ENCODE results near the gene ADAMTS1. TPM values are rescaled to one million over a fixed set of nuclear protein-coding genes. Genes with fewer than 3 reads are reported as not detected.
"Not testable (repeated sequence)": the region's sequence is repeated elsewhere in the genome, so short reads cannot be mapped to it uniquely, and the experiment has no call there.

ADAMTS1 gene
- total RNA-seq, 1 donor from 2014 or later = 122 TPM

DNA sequence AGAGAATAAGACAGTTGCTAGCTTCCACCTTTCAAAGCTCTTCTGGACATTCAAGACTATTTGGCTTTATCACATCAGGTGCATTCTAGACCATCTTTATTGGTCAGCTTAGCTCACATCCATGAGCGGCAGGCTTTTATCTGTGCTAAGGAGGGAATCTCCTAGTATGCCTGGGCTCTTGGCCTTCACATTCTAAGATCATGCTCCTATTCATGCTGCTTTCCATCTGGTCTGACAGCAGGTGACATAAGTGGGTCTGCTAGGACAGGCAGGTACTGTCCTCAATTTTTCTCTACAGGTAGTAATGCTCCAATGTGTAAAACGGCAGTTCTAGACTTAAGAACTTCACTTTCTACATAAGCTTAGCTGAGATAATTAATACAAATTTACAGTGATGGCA lies 39.2 kb upstream of the ADAMTS1 start:
- intact Hi-C loops (cut with DNase I) = no loop called here
- TF ChIP-seq, protein P1, sequence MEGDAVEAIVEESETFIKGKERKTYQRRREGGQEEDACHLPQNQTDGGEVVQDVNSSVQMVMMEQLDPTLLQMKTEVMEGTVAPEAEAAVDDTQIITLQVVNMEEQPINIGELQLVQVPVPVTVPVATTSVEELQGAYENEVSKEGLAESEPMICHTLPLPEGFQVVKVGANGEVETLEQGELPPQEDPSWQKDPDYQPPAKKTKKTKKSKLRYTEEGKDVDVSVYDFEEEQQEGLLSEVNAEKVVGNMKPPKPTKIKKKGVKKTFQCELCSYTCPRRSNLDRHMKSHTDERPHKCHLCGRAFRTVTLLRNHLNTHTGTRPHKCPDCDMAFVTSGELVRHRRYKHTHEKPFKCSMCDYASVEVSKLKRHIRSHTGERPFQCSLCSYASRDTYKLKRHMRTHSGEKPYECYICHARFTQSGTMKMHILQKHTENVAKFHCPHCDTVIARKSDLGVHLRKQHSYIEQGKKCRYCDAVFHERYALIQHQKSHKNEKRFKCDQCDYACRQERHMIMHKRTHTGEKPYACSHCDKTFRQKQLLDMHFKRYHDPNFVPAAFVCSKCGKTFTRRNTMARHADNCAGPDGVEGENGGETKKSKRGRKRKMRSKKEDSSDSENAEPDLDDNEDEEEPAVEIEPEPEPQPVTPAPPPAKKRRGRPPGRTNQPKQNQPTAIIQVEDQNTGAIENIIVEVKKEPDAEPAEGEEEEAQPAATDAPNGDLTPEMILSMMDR (IDR thresholded peaks at IDR 0.05) = no peak
- DNase-seq (no peak), ATAC-seq (no peak)
- Histone ChIP-seq H3K9me3 (no peaks in the 10 kb centered on the region), H3K4me1 (no peaks in the 10 kb centered on the region), H3K27ac (no peak overlapping the region), H3K4me3 (no peak overlapping the region), H3K36me3 (no peaks in the 10 kb centered on the region), H3K27me3 (no peaks in the 10 kb centered on the region)

DNA sequence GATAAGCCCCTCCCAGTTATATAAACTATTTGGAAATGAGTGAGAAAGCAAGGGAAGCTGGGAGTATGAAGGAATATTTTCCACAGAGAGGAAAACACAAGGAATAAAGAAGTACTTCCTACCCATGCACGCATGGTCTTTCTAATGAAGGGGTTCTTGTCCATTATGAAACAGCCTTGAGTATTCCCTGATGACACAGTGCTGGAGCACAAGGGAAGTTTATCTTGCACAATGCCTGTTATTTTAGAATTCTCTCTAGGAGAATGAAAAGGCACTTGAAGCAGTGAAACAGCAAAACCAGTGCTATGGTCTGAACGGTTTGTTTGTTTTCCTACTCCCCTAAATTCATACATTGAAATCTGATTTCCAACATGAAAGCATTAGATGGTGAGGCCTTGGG lies 38.6 kb upstream of the ADAMTS1 start:
- ATAC-seq = no peak
- no peak overlapping the region for H3K27ac ChIP-seq
- TF ChIP-seq, protein P1 (IDR thresholded peaks at IDR 0.05) = no peak
- intact Hi-C loops (cut with DNase I) = no loop called here
- no peak for DNase-seq
- no peaks in the 10 kb centered on the region for H3K9me3 ChIP-seq
- no peak overlapping the region for H3K4me3 ChIP-seq
- no peaks in the 10 kb centered on the region for H3K36me3 ChIP-seq
- H3K27me3 ChIP-seq = no peaks in the 10 kb centered on the region
- H3K4me1 ChIP-seq = no peaks in the 10 kb centered on the region

DNA sequence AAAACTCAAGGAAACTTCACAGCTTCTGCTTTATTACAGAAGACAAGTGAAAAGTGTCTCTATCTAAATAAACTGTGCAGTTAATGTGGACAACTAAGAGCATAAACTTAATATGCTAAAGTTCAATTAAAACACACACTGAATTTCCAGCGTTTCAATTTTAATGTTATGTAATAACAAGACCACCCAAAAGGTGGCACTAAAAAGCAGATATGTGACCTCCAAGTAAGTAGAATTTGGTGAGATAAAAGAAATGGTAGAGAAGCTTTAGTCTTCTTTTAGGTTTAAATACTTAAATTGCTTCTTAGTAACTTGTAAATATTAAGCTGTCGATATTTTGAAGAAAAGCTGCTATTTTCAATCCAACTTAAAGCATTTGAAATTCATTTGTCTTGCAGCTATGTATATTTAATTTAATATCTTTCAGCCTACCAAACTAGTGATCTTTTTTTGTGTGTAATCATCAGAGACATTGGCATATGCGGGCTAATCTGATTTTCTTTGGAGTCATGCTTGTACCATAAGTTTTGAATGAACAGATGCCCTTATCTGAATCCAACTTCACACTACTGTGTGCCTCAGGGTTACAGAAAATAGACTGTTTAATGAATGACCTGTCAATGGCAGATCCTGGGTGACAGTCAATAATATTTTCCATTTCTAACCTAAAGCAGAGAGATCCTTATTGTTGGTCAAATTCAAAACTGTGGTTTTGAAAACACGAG lies 36.5 kb upstream of the ADAMTS1 start:
- no peak for ATAC-seq

DNA sequence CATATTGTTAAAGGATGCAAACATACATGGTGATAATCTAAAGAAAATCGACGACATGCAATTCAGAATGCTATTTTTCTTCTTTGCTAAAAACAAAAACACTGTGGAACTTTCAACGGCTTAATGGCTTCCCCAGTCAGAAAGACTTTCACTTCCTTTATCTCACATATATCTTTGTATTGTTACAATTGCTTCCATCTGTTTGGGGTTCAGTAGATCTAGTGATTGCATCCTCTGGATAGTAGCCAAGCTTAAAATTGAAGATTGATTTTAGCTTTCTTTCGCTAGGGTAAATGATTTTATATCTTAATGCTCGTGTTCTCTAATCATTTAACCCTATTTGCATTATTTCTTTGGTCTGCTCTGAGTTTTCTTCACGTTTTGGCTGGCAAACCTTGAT lies 31.8 kb upstream of the ADAMTS1 start:
- no peaks in the 10 kb centered on the region for H3K9me3 ChIP-seq
- no peak overlapping the region for H3K4me3 ChIP-seq
- TF ChIP-seq, protein P1 (IDR thresholded peaks at IDR 0.05) = no peak
- DNase-seq = no peak
- no peaks in the 10 kb centered on the region for H3K4me1 ChIP-seq
- H3K27ac ChIP-seq = no peak overlapping the region
- no peak for ATAC-seq
- no peaks in the 10 kb centered on the region for H3K36me3 ChIP-seq
- H3K27me3 ChIP-seq = no peaks in the 10 kb centered on the region
- intact Hi-C loops (cut with DNase I) = no loop called here

More for the DNA sequence above, 36.5 kb upstream of the ADAMTS1 start:
- Histone ChIP-seq H3K4me1 (no peaks in the 10 kb centered on the region), H3K27ac (no peak overlapping the region), H3K9me3 (no peaks in the 10 kb centered on the region), H3K36me3 (no peaks in the 10 kb centered on the region), H3K27me3 (no peaks in the 10 kb centered on the region), H3K4me3 (no peak overlapping the region)
- intact Hi-C loops (cut with DNase I) = no loop called here
- DNase-seq = no peak
- TF ChIP-seq, protein P1 (IDR thresholded peaks at IDR 0.05) = peak; percentile 44

DNA sequence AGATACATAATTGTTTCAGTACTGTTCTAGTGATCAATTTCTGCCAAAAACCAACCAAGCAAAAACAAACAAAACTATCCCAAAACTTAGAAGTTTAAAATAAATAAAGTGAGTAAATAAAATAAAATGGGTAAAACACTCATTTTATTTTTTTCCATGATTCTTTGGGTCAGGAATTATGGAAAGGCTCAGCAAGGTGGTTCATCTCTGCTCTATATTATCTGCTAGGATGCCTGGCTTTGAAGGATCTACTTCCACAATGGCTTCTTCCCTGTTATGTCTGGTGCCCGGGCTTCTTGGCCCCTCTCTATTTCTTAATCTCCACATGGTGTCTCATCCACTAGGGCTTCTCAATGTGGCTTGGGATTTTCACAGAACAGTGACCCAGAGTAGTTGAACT lies 29.1 kb upstream of the ADAMTS1 start:
- Histone ChIP-seq H3K4me3 (no peak overlapping the region), H3K9me3 (no peaks in the 10 kb centered on the region), H3K4me1 (no peaks in the 10 kb centered on the region), H3K27ac (no peak overlapping the region), H3K36me3 (no peaks in the 10 kb centered on the region), H3K27me3 (no peaks in the 10 kb centered on the region)
- ATAC-seq (no peak), DNase-seq (no peak)
- intact Hi-C loops (cut with DNase I) = no loop called here
- TF ChIP-seq, protein P1 (IDR thresholded peaks at IDR 0.05) = no peak

DNA sequence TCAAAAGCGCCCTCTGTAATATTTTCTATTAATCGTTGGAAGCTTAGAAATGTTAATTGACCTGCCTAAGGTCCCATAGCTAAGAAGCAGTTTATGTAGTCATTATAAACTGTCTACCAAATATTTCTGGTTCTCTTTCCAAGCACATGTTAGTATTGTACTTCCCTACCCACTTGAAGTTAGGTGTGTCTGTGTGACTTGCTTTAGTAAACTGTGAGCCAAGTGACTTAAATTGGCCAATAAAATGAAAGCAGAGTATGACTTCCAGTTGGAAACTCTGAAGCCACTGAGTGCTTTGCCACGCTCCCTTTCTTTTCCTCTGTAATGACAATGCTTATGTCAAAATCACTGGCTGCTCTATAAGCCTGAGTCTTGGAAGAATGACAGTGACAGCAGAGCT lies 20.6 kb upstream of the ADAMTS1 start:
- Histone ChIP-seq H3K27ac (no peak overlapping the region), H3K4me3 (no peak overlapping the region), H3K4me1 (no peaks in the 10 kb centered on the region), H3K9me3 (no peaks in the 10 kb centered on the region), H3K27me3 (peaks cover 5% of the 10 kb centered on the region), H3K36me3 (no peaks in the 10 kb centered on the region)
- TF ChIP-seq, protein P1 (IDR thresholded peaks at IDR 0.05) = no peak
- DNase-seq (no peak), ATAC-seq (peak; percentile 87)
- intact Hi-C loops (cut with DNase I) = no loop called here

DNA sequence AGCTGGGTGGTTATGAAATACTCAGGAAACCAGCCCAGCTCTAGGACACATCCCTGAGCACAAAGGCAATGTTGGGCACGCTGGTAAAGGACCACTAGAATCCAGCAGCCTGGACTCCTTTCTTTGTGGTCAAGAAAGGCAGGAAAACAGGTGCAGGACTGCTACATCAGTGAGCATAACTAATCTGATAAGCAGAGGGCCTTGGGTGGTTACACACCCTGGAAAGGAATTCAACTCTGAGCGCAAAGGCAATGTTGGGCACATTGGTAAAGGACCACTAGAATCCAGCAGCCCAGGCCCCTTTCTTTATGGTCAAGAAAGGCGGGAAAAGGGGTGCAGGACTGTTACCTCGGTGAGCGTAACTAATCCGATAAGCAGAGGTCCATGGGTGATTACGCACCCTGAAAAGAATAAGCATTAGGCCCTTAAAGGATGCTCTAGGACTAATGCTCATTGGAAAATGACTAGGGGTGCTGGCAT lies 11.7 kb upstream of the ADAMTS1 start:
- DNase-seq; ATAC-seq; H3K27ac ChIP-seq; H3K36me3 ChIP-seq; H3K4me3 ChIP-seq; intact Hi-C loops (cut with DNase I); H3K9me3 ChIP-seq; H3K4me1 ChIP-seq; H3K27me3 ChIP-seq: not testable (repeated sequence)

DNA sequence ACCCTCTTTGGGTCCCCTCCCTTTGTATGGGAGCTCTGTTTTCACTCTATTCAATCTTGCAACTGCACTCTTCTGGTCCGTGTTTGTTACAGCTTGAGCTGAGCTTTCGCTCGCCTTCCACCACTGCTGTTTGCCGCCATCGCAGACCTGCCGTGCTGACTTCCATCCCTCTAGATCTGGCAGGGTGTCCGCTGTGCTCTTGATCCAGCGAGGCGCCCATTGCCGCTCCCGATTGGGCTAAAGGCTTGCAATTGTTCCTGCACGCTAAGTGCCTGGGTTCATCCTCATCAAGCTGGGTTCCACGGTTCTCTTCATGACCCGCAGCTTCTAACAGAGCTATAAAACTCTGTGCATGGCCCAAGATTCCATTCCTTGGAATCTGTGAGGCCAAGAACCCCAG lies 9.5 kb upstream of the ADAMTS1 start:
- not testable (repeated sequence) for DNase-seq, H3K36me3 ChIP-seq, H3K4me3 ChIP-seq, ATAC-seq, H3K9me3 ChIP-seq, H3K27me3 ChIP-seq, H3K27ac ChIP-seq, H3K4me1 ChIP-seq
- intact Hi-C loops (cut with DNase I) = loop anchor here (5.0 kb wide), 1 partner anchor 848 kb away; no protein-coding TSS in a partner anchor

All from upper lobe of right lung (tissue), 1 donor.